ENCODE measurements around the gene TFRC.

DNA sequence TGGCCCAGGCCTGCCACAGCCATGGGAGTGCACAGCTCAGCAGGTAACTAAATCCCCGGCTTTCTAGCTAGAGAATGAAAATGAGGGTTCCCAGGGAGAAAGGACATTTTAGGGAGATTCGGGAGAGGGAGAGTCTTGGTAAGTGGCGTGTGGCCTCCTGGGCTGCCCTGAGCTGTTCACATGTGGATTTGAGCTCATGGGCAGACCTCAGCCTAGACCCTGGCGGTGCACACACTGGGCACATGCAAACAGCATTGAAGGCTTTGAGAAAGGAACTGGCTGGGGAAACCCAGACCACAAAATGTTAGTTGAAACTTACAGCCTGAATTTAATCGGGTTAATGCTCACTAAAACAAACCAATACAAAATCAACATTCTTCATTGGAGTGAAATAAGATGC lies 72.4 kb downstream of the TFRC start:
- TF ChIP-seq, protein P1, sequence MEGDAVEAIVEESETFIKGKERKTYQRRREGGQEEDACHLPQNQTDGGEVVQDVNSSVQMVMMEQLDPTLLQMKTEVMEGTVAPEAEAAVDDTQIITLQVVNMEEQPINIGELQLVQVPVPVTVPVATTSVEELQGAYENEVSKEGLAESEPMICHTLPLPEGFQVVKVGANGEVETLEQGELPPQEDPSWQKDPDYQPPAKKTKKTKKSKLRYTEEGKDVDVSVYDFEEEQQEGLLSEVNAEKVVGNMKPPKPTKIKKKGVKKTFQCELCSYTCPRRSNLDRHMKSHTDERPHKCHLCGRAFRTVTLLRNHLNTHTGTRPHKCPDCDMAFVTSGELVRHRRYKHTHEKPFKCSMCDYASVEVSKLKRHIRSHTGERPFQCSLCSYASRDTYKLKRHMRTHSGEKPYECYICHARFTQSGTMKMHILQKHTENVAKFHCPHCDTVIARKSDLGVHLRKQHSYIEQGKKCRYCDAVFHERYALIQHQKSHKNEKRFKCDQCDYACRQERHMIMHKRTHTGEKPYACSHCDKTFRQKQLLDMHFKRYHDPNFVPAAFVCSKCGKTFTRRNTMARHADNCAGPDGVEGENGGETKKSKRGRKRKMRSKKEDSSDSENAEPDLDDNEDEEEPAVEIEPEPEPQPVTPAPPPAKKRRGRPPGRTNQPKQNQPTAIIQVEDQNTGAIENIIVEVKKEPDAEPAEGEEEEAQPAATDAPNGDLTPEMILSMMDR (IDR thresholded peaks at IDR 0.05; ENCODE audit: low read depth, low read length, missing input control) = no peak
- TF ChIP-seq, protein P2, sequence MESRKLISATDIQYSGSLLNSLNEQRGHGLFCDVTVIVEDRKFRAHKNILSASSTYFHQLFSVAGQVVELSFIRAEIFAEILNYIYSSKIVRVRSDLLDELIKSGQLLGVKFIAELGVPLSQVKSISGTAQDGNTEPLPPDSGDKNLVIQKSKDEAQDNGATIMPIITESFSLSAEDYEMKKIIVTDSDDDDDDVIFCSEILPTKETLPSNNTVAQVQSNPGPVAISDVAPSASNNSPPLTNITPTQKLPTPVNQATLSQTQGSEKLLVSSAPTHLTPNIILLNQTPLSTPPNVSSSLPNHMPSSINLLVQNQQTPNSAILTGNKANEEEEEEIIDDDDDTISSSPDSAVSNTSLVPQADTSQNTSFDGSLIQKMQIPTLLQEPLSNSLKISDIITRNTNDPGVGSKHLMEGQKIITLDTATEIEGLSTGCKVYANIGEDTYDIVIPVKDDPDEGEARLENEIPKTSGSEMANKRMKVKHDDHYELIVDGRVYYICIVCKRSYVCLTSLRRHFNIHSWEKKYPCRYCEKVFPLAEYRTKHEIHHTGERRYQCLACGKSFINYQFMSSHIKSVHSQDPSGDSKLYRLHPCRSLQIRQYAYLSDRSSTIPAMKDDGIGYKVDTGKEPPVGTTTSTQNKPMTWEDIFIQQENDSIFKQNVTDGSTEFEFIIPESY (IDR thresholded peaks at IDR 0.05) = no peak
- TF ChIP-seq GABPA (IDR thresholded peaks at IDR 0.05 in 1 of 2, conservative IDR thresholded peaks at IDR 0.05 in 1 of 2) (no peak), TAF1 (conservative IDR thresholded peaks at IDR 0.05) (no peak), HNF4G (IDR thresholded peaks at IDR 0.05) (no peak), EGR1 (IDR thresholded peaks at IDR 0.05; ENCODE audit: low read depth in 2 of 2) (no peak), RAD21 (IDR thresholded peaks at IDR 0.05) (no peak), SP1 (IDR thresholded peaks at IDR 0.05) (no peak), JUND (IDR thresholded peaks at IDR 0.05) (no peak), FOXA1 (IDR thresholded peaks at IDR 0.05) (no peak), RXRA (IDR thresholded peaks at IDR 0.05) (no peak), HNF4A (conservative IDR thresholded peaks at IDR 0.05) (no peak)
- TF ChIP-seq, protein P3, sequence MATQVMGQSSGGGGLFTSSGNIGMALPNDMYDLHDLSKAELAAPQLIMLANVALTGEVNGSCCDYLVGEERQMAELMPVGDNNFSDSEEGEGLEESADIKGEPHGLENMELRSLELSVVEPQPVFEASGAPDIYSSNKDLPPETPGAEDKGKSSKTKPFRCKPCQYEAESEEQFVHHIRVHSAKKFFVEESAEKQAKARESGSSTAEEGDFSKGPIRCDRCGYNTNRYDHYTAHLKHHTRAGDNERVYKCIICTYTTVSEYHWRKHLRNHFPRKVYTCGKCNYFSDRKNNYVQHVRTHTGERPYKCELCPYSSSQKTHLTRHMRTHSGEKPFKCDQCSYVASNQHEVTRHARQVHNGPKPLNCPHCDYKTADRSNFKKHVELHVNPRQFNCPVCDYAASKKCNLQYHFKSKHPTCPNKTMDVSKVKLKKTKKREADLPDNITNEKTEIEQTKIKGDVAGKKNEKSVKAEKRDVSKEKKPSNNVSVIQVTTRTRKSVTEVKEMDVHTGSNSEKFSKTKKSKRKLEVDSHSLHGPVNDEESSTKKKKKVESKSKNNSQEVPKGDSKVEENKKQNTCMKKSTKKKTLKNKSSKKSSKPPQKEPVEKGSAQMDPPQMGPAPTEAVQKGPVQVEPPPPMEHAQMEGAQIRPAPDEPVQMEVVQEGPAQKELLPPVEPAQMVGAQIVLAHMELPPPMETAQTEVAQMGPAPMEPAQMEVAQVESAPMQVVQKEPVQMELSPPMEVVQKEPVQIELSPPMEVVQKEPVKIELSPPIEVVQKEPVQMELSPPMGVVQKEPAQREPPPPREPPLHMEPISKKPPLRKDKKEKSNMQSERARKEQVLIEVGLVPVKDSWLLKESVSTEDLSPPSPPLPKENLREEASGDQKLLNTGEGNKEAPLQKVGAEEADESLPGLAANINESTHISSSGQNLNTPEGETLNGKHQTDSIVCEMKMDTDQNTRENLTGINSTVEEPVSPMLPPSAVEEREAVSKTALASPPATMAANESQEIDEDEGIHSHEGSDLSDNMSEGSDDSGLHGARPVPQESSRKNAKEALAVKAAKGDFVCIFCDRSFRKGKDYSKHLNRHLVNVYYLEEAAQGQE (IDR thresholded peaks at IDR 0.05) = no peak
- TF ChIP-seq, protein P4, sequence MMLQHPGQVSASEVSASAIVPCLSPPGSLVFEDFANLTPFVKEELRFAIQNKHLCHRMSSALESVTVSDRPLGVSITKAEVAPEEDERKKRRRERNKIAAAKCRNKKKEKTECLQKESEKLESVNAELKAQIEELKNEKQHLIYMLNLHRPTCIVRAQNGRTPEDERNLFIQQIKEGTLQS (IDR thresholded peaks at IDR 0.05) = no peak

All from liver (tissue), 3 donors.